8988T (cell line): ENCODE results near the gene CREB5.

Experiments
- DNase-seq: peaks from one replicate; pipeline ENCODE4 v3.0.0; 2011

CREB5 gene

GRCh38 chr7:28440055-28440601, 27.8 kb downstream of the CREB5 start:
- no peak for DNase-seq

DNA sequence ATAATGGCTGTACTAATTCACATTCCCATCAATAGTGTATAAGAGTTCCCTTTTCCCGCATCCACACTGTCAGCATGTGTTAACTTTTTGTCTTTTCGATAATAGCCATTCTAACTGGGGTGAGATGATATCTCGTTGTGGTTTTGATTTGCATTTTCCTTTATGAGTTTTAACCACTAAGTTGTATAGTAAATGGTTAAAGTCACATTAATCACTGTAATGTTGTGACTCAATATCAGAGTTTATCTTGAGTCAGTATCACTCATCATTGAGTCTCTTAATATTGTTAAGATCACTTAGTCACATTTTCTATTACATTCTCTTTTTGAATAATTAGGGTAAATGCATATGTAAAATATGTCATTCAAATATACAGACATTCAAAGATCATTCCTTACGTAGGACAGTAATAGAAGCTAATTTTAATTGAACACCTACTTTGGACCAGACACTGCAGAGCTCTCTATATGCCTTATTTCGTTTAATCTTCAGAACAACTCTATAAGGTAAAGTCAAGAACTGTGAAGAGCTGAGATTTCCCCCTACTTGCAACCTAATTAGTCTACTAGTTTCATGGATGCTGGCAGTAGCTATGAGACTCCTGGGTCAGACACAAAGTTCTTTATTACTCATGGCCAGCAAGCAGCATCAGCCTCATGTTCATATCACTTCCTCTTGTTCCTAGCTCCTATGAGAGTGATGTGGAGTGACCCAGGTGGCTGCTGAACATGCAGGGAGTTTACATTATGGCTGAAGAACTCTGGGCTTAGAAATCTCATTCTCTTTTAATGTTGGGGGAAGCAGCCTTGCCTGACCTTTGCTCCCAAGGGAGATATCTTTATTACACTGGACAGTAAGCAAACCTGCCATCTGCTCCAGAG, 30.5 kb downstream of the CREB5 start:
- DNase-seq: no peak

DNA sequence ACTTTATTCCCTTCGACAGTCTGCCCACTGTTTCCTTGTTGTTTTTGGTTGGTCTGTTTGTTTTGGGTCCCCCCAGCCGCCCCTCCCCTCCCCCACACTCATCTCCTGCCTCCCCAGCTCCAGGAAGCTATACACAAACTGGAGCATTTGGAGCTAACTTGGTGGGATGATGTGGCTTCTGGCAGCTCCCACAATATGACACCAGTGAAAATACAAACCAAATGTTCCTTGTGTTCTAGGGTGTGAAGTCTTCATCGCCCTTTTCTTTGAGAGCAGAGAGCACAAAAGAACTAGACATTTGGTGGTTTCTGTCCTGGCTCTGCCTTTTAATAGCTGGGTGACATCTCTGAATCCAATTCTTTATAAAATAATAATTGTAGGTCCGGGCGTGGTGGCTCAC, 33.8 kb downstream of the CREB5 start:
- no peak for DNase-seq

GRCh38 chr7:28447071-28447470, 34.8 kb downstream of the CREB5 start:
- no peak for DNase-seq

- no peak for DNase-seq
Measured at GRCh38 chr7:28448708-28449107, 36.4 kb downstream of the CREB5 start.

GRCh38 chr7:28452681-28453080, 40.4 kb downstream of the CREB5 start:
- no peak for DNase-seq

GRCh38 chr7:28455486-28455885, 43.2 kb downstream of the CREB5 start:
- no peak for DNase-seq

DNA sequence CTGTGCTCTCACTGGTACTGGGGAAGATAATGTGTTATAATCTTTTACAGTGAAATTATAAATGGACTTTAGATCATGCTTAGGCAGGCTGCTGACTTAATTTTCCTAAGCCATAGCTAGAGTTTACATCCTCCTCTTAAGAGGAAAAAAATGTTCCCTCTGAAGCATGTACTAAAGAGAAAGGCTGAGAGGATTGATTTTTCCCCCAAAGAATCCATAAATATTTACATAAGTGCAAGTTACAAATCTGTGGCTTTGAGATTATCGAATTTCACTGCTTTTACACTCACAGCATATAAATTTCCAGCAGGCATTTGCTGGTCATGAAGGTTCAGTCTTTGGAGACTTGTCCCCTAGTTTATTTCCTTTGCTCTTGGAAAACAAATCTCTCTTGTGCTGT, 43.7 kb downstream of the CREB5 start:
- no peak for DNase-seq

- no peak for DNase-seq
Measured at GRCh38 chr7:28458732-28459131, 46.4 kb downstream of the CREB5 start.

DNA sequence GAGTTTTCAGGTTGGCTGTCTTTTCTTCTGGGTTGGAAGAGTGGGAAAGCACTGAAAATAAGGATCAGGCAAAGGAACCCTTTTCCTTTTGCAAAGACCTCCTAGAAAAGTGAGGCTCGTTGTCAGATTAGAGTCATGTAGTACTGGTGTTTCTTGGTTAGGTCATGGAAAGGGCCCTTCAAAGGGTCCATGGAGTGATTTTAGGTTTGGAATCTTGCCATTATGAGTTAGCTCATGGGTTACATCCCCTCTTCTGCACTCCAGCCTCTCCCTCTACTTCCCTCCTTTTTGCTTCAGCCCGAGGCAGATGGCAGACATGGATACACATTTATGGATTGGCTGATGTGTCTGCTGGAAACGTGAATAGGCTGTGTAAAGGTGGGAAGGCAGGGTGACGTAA, 47.0 kb downstream of the CREB5 start:
- no peak for DNase-seq

- DNase-seq: no peak
Measured at GRCh38 chr7:28465697-28466096, 53.4 kb downstream of the CREB5 start.

- DNase-seq: no peak
Measured at GRCh38 chr7:28466341-28466740, 54.0 kb downstream of the CREB5 start.

- DNase-seq: no peak
Measured at GRCh38 chr7:28466885-28467284, 54.6 kb downstream of the CREB5 start.

- DNase-seq: no peak
Measured at GRCh38 chr7:28469562-28469961, 57.2 kb downstream of the CREB5 start.

GRCh38 chr7:28470344-28470743, 58.0 kb downstream of the CREB5 start:
- DNase-seq: no peak

DNA sequence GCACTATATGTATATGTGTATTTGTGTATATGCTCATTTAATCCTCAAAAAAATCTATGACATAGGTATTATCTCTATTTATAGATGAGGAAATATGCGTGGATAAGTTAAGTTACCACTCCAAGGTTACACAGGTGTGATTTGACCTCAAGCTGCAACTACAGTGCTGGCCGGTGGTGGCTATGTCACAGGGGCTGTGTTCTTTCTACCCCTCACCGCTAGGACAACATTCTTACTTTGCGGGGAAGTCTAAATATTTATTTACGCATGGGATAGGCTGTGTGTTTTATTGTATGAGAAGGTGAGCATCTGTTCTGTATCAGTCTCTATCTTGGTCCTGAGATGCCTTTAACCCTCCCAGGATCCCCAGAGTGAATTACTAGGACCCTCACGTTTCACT, 60.0 kb downstream of the CREB5 start:
- DNase-seq: no peak

- DNase-seq: no peak
Measured at GRCh38 chr7:28473571-28474281, 61.4 kb downstream of the CREB5 start.

- DNase-seq: no peak
Measured at GRCh38 chr7:28474282-28474638, 61.9 kb downstream of the CREB5 start.

DNA sequence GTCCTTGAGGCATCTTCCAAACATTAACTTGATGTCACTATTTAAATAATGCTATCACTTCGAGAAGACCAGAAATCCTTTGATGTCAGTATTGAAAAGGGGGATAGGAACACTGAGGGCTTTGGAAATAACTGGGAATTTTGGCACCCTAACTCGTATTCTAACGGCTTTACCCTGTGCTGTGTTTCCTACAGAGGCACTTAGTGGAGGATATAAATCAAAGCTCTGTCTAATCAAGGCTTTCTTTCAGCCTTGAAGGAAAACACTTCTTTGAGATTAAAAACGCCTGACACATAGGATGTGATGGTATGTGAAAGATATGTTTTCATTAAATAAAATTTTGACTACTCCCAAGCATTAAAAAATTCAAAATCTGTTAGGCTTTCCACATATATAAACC, 62.3 kb downstream of the CREB5 start:
- DNase-seq: no peak

DNA sequence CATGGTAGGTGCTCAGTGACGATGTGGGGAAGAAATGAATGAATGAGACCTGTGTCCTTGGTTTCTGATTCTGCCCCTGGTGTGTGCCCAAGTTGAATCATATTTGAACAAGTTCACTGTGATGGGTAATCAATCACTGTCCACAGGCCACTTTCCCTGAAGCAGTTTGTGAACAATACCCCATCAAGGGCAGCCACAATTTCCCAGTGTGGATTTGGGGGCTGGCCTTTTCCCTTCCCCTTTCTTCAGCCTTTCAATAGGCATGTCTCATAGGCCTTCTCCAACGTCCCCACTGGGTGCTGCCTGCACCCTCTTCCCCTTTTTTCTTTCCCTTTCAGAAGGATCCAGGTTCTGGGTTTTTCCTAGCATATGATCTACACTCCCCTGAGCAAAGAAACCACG, 64.7 kb downstream of the CREB5 start:
- no peak for DNase-seq

- no peak for DNase-seq
Measured at GRCh38 chr7:28478656-28479055, 66.3 kb downstream of the CREB5 start.

DNA sequence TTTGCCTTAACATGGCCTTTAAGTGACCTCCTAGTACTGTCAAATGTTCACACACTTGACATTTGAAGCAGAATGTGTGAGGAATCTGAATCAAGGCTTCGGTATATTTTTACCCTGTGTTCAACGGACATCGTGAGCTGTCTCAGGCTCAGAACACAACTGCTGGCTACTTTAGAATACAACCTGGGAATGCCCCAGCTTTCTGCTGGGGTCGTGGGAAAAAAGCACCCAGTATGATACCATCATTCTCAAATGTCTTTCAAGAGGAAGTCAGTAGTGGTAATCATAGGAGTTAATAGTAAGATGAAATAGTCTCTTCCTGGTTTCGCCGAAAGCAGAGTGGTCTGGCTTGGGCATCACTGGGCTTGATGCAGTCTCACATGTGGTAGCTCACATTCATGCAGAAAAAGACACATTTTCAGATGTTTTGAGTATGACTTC, 67.2 kb downstream of the CREB5 start:
- DNase-seq: no peak

DNA sequence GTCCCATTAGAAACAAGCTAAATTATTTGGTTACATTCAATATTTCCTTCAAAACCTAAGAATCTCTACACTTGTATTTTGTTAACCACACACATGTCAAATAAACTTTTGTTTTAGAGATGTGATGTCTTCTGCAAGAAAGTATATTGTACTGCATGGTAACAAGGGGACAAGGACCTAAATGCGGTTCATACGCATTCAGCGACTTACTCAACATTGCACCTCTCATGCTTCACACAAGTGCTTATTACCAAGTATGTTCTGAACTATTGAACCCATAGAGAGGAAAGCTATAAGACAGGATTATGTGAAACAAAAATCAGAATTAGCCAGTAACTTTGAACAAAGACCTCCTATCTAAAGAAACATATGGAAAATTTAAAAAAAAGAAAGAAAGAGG, 68.3 kb downstream of the CREB5 start:
- DNase-seq: no peak
